ENCODE data around the gene BEND6.

DNA sequence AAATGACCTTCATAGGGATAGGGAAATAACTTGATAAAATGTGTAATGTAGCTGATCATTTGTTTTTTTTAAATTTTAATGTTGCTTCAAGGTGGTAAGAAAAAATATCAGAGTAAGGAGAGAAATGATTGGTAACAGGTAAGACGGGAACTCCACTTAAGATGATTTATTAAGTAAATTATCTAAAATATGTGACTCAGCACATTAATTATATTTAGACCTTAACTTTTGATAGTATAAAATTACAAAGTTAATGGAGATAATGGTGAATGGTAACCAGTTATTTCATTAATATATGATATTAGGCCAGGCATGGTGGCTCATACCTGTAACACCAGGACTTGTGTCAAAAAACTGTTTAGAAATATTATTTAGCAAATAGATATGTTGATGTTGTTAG, 10.2 kb downstream of the BEND6 start:
- TF ChIP-seq CTCF (IDR thresholded peaks at IDR 0.05), result no peak
- no peak for TF ChIP-seq POLR2A (IDR thresholded peaks at IDR 0.05)

All from vagina (tissue), 2 donors.